Stimulated activated CD8-positive, alpha-beta memory T cell treated with anti-CD3 and anti-CD28 coated beads, Interleukin-12 subunit alpha, Interleukin-12 subunit beta, amount 100 ng/mL, for 24 hours (primary cell): ENCODE data around the gene ZNF524.

ENCODE experiments used
- DNase-seq: peaks from one replicate; pipeline ENCODE4 v3.0.0-alpha.2; 2020; ENCODE audit errors: extremely low read depth

ZNF524 gene

DNA sequence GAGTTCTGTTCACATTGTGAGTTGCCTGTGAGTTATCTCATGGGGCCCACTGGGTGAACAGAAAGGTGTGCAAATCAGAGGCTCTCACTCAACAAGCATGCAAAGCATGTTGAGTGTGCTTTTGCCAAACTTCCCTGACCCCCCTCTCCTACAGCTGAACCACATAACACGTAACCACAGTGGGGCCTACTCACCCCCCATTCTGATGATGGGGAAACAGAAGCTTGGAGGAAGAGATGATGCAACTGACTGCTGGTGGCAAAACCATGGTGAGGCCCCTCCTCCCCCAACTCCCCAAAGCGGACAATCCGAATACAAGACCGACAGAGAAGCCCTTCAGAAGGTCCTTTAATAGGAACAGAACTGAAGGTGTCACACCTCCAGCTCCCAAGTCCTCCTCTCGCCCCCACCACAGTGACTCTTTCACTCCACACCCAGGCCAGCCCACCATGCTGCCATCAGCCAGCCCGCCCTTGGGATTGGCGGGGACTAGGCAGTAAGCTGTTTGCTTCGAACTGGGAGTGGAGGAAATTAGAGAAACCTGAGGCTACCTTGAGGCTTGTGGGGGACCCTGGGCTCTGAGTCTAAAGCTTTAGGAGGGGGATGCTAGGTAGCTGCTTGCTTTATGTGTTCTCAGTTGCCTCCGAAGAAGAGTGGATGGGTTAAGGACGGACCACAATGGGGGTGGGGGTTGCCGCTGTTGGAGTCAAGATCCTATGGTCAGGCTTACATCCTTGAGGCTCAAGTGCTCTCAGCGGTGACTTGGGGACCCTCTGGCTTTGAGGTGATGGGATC lies 20.5 kb downstream of the ZNF524 start:
- no peak for DNase-seq

DNA sequence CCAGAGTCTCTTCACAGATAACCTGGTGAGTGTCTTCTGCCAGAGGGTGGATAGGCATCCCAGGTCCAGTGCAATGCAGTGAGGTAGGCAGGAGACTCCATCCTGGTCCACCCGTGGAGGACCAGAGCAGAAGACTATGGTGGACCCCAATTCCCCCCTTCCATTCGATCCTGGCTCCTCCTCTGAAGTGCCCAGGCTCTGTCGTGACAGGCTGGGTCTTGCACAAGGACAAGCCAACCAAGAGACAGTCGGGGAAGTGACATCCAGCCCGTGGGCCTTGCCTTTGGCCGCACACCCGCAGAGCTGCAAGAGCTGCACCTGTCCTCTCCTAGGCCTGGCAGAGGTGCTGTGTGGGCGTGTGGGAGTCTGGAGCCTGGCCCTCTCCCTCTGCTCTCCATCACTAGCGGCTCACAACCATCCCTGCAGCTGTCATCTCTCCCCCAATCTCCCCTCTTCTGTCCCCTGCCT lies 21.2 kb downstream of the ZNF524 start:
- DNase-seq: no peak

DNA sequence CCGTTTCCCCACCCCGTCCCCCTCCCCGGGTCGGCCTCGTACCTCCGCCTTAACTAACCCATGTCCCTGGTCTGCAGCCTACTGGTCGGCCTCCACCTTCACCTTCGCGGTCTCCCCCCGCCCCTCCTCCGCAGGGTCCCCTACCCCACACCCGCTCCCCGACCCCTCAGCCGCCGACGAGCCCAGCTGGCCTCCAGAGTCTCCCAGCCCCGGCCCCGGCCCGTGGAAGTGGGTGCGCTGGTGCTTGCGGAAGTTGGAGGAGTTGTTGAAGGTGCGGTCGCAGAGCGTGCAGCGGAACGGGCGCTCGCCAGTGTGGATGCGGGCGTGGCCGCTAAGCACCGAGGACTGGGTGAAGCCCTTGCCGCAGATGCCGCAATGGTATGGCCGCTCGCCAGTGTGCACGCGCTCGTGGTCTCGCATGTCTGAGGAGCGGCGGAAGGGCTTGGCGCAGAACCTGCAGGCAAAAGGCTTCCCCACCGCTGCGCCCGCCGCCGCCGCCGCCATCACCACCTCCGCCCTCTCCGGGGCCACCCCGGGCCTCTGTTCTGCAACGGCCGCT lies 21.7 kb downstream of the ZNF524 start:
- DNase-seq: no peak

DNA sequence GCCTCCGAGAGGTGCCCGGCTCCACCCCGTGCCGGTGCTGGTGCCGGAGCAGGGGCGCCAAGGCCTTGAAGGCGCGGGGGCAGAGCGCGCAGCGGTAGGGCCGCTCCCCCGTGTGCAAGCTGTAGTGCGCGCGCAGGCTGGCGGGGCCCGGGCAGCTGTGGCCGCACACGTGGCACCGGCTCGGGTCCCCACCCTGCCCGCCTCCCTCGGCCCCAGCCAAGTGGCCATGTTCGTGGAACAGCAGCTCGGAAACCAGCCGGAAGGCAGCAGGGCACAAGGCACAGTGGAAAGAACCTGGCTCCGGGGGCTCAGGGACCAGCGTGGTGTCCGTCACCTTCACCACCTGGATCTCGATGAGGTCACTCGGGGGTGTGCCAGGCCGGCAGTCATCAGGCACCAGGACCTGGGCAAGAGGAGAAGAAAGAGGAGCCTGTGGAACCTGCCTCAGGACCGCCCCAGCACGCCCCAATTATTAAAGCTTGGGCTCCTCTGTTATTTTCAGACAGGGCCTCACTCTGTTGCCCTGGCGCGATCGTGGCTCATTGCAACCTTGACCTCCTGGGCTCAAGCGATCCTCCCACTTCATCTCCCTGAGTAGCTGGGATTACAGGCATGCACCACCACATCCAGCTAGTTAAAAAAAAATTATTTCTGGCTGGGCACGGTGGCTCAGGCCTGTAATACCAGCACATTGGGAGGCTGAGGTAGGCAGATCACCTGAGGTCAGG lies 22.3 kb downstream of the ZNF524 start:
- DNase-seq: no peak

DNA sequence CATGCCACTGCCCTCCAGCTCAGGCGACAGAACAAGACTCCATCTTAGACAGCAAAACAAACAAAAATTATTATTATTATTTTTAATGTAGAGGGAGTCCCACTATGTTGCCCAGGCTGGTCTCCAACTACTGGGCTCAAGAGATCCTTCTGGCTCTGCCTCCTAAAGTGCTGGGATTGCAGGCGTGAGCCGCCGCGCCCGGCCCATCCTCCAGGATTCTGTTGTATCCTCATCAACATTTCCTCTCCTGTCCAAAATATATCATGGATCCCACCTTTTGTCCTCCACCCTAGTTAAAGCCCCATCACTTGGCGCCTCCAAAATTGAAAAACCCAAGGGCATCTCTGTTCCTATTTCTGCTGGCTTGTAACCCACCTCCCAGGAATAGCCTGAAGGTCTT lies 23.0 kb downstream of the ZNF524 start:
- DNase-seq: no peak

DNA sequence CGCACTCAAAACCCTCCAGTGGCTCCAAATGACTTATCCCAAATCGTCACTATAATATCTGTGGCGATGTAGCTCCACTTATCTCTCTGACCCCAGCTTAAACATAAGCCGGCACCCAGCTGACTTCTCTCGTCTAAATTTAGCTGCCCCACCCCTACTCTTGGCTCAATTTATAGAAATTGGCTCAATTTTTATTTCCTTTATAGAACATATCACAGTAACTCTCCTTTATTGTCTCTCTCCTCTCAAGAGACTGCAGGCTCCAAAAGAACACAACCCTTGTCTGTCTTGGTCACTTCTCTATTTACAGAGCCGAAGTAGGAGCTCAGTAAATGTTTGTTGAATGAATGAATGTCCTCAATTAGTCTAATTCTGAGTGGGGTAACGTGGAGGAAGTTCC lies 23.5 kb downstream of the ZNF524 start:
- DNase-seq: no peak

DNA sequence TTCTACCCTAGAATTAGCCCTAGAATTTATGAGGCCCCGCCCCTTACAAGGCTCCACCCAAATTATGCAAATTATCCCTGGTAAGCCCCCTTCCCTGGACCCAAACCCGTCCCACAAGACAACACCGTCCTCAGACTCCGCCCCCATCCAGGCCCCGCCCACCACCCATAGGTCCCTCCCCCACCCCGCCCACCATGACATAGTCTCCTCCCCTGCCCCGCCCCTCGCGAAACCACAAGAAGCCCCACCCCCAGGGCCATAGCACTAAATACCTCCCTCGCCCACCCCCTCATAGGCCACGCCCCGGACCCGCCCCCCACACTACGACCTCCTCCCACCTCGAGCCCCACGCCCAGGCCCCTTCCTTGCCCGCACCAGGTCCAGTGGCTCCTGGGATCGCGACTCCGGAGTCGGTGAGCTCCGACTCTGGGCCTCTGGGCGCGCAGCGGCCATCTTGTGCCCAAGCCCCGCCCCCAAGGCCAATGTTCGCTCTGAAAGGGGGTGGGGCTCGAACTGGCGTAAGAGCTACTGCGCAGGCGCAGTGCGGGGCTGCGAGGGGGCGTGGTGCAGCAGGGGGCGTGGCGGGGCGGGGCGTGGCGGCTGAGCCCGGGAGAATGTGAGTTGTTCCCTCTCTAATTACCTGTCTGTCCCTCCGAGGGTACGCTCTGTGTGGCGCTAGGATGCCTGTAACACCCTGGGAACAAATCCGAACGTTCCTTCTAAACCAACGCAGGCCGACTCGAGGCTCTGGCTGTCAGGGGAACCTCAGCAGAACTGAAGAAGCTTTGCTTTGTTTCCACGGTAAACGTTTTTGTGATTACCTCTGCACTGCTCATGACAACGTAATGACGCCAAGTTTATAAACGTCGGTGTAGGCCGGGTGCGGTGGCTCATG lies 24.3 kb downstream of the ZNF524 start, which contains the start of gene ZNF784:
Gene ZNF784, minus strand, starts transcription at position 458 of the 895 bp plus-strand sequence. Its CDS starts 5 bp downstream, at position 453.
- DNase-seq: peak; percentile 86

DNA sequence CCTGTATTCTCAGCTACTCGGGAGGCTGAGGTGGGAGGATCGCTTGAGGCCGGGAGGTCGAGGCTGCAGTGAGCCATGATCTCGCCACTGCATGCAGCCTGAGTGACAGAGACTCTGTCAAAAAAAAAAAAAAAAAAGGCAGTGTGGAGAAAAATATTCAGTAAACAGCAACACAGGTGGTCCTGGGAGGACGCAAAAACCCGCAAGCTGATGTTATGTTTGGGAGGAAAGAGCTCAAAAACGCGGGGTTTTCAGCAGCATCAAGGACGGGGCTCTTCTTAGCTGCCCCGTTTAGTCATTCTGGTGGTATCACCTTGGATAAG lies 24.9 kb downstream of the ZNF524 start:
- DNase-seq: no peak

DNA sequence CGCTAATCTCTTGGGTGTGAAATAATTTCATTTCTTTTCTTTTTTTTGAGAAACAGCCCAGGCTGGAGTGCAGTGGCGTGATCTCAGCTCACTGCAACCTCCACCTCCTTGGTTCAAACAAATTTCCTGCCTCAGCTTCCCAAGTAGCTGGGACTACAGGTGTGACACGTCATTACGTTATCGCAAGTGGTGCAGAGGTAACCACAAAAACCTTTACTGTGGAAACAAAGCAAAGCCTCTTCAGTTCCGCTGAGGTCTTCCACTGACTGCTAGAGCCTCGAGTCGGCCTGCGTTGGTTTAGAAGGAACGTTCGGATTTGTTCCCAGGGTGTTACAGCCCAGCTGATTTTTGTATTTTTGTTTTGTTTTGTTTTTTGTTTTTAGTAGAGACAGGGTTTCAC lies 26.3 kb downstream of the ZNF524 start:
- no peak for DNase-seq

DNA sequence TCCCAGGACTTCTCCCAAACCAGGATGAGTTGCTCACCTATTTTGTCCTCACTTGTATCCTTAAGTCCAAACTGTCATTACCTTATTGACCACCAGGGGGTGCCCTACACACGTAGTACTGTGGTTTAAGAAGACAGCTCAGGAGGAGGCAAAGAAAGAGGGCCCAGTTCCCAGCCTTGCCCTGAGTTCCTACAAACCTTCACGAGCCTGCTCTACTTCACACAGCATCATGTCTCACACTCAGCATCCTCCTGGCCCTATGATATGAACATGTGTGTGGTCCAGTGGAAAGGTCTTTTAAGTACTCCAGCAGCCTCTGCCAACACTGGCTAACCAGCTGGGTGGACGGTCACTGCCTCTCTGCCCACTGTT lies 32.4 kb downstream of the ZNF524 start:
- DNase-seq: peak; percentile 74

DNA sequence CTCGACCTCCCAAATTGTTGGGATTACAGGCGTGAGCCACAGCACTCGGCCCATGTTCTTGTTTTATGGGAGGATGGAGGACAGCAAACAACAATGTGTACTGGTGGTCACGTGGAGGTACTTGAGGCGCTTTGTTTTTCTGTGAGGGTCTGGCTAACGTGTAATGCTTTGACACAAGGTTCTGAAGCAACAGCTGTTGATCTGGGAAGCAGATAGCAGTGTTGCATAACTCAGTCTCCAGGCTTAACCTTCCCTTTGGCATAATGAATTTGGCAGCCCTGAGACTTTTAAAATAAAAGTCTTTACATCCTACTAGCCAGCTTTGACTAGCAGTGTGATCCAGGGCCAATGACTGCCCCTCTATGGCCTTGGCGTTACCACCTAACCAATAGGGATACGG lies 33.8 kb downstream of the ZNF524 start:
- no peak for DNase-seq

DNA sequence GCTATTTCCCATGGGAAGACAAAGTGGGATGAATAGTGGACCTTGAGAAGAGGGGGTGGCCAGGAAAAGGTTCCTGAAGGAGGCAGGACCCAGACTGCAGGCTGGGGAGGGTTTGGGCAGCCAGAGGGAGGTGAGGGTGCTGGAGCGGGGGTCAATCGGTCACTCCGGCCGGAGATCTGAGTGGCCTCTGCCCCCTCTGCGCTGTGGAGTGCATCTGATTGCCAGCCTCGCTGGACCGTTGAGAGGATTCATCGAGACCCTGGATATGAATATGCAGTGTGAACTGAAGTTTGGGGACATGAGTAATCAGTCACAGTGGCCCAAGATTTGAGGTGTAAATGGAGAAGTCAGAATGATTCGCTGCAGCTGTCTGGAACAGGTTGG lies 35.2 kb downstream of the ZNF524 start:
- DNase-seq: no peak

DNA sequence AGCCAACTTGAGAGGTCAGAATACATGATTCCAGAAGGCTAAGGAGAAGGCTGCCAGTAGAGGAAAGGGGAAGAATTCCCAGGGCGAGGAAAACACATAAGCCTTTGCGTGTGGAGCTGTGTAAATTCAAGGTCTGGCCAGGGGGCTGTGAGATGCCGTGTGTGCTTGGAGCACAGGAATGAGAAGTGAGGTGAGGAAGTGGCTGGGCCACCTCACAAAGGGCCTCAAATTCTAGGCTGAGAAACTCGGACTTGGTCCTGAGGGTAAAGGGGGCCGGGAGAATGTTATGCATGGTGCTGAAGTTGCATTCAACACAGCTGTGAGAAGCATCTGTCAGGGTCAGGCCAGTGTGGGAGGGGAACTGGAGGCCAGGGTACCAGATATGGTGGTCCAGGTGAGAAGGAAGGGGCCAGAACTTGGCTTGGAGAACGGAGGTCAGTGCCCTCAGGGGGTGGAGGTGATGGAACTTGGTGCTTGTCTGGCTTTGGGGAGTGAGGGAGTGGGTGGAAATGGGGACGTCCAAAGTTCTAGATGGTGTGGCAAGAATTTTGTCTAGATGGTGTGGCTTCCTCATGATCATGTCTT lies 35.9 kb downstream of the ZNF524 start:
- no peak for DNase-seq

DNA sequence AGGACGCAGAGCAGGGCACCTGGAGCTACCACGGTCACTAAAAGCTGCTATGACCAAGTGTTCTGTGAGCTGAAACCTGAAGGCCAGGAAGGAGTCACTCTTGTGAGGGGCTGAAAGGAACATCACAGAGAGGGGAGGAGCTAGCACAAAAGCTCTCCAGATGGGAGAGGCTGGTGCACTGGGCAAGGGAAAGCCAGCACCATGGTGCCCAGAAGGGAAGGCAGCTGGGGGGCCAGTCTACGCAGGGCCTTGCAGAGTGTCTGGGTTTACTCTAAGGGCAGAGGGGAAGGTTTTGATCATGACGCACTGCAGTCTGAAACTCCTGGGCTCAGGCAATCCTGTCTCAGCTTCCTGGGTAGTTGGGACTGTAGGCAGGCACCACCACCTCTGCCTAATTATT lies 36.6 kb downstream of the ZNF524 start:
- no peak for DNase-seq

DNA sequence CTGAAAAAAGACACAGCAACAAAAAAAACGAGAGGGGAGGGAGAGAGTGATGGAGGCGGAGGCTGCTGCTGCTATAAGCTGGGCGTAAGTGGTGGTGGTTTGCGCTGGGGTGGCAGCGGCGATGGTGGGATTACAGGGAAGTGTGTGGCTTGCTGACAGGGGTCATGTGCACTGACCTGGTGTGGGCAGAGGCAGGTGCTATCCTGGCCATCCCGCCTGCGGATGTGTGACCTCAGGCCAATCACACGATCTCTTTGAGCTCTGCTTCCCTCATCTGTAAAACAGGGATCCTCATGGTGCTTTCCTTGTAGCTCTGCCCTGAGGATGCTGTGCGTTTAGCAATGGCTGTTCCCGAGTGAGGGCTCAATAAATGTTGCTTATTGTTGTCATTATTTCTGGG lies 37.4 kb downstream of the ZNF524 start:
- DNase-seq: no peak

DNA sequence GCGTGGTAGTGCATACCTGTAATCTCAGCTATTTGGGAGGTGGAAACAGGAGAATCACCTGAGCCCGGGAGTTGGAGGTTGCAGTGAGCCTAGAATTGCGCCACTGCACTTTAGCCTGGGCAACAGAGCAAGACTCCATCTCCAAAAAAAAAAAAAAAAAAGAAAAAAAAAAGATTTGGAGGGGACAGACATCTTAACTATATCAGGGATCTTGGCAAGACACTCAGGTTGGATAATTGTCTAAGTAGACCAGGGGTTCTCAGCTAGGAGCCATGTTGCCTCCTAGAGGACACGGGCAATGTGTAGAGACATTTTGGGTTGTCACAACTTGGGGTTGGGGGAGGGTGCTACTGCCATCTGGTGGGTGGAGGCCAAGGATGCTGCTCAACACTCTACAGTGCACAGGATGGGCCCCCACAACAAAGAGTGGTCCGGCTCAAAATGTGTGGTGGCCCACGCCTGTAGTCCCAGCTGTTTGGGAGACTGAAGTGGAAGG lies 38.8 kb downstream of the ZNF524 start:
- no peak for DNase-seq

DNA sequence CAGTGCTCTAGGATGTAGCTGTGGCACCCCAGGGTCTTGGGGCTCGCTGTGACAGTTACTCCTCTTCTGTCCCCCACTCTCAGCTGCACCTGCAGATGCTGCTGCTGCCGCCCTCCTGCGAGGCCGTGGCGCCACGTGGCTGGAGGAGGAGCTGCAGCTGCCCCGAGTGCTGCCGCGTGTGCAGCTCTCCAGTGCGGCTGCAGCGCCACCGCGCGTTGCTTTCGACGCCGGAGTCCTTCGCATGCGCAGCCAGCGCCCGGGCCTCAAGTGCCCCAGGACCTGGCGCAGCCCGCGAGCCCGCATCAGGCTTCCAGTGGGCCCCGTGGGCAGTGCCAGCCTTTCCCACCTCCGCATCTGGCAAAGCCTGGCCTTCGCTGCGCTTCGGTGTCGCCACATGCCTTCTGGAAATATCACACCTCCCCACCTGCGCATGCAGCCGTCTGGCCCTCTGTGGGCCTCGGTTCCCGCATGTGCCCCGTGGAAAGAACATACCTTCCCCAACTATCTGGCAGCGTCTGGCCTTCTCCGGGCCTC lies 40.0 kb downstream of the ZNF524 start:
- no peak for DNase-seq

DNA sequence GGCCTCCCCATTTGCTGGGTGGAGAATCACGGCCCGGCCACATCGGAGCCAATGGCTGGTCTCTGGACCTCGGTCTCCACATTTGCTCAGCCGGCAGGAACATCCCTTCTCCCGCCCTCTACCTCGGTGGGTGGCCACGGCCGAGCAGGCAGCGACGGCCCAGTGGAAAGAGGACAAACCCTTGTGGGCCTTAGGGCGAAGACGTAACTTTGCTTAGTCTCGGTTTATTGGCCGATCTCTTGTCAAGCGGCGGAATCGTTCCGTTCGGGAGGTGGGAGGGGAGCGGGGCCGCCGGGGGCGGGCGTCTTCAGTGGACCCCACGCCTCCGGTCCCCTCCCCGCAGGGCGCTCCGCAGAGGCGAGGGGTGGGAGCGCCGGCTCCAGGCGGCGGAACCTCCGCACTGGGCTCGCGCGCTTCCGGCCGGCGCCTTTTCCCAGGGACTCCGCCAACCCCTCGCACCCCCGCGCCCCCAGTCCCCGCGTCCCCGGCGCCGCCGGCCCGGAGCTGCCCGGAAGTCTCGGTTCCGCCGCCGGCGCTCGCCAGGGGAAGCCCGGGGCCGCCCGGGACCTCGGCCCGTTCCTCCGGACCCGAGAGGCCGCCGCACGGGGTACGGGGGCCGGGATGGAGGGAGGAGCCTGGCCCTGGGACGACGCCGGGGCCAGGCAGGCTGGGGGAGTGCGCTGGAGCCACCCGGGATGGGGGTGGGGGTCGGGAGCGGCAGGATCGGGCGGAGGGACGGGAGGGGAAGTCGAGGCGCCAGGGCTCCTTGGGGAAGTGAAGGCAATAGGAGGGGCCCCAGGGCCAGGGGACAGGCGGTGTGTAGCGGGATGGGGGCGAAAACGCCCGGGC lies 40.7 kb downstream of the ZNF524 start, which contains the start of gene ZNF580:
Gene ZNF580, plus strand, starts transcription at position 426 of the 849 bp plus-strand sequence. CDS start 1,507 bp downstream, outside the sequence.
- no peak for DNase-seq

DNA sequence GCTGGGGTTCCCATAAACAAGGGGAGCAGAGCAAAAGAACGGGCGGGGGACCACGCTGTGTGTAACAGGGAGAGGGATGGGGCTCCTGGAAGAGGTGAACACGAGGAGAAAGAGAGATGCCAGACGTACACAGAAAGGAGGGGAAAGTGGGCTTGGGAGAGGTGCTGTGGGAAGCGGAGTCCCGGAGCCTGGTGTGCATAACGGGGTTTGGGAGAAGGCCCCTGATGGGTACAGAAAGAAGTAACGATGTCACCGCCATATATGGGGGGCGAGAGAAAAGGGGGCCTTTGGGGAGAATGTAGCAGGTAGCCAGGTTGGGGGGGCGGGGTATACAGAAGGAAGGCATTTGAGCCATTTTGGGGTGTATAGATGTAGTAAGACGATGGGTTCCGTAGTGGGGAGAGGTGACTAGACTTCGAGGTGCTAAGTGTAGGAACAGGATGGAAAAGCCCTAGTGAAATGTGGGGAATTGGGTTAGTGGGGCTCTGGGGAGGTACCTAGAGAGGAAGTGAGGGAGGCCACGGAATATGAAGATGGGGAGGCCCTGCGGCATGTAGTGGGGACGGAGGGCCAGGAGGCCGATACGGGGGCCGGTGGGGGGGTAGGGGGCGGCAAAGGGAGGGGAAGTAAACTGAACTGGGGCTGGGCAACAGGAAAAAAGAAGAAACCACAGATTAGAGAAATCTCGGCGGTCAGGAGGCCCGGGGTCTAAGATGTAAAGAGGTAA lies 41.5 kb downstream of the ZNF524 start:
- no peak for DNase-seq
